Liver (tissue), 9 donors: Measurements from ENCODE around the gene TMEM63A. TPM values are rescaled to one million over a fixed set of nuclear protein-coding genes. Genes with fewer than 3 reads are reported as not detected.

Experiments used
- DNase-seq: peaks from one replicate; pipeline ENCODE4 v3.0.0-alpha.2; 2017; ENCODE audit warnings: low spot score
- H3K27ac ChIP-seq, 2 donors: one replicate each; pipeline ENCODE4 v1.7.0; 2013; ENCODE audit warnings: inconsistent platforms in 2 of 2, low read length in 2 of 2, control low read depth in 1 of 2, low read depth in 1 of 2, mild to moderate bottlenecking in 1 of 2
- H3K27me3 ChIP-seq, 4 donors: one replicate each; pipeline versions ENCODE4 v1.6.1 to v1.7.0; 2013; ENCODE audit warnings: low read length in 3 of 4, inconsistent platforms in 1 of 4, mild to moderate bottlenecking in 1 of 4, moderate library complexity in 1 of 4; ENCODE audit not compliant: control insufficient read depth in 4 of 4, insufficient read depth in 4 of 4
- H3K36me3 ChIP-seq, 4 donors: one replicate each; pipeline versions ENCODE4 v1.6.1 to v1.7.0; 2013; ENCODE audit warnings: low read length in 3 of 4, mild to moderate bottlenecking in 3 of 4, low read depth in 1 of 4, moderate library complexity in 1 of 4; ENCODE audit not compliant: control insufficient read depth in 4 of 4, insufficient read depth in 3 of 4
- H3K4me1 ChIP-seq, 4 donors: one replicate each; pipeline versions ENCODE4 v1.6.1 to v1.7.0; 2013; ENCODE audit warnings: low read length in 3 of 4, mild to moderate bottlenecking in 3 of 4, moderate library complexity in 1 of 4; ENCODE audit not compliant: control insufficient read depth in 4 of 4, insufficient read depth in 4 of 4
- H3K4me3 ChIP-seq, 3 donors: one replicate each; pipeline versions ENCODE4 v1.6.1 to v1.7.0; 2013; ENCODE audit warnings: low read length in 3 of 3, control low read depth in 1 of 3, low read depth in 1 of 3, mild to moderate bottlenecking in 1 of 3
- H3K9ac ChIP-seq, 2 donors: one replicate each; pipeline ENCODE4 v1.7.0; 2013; ENCODE audit warnings: low read length in 2 of 2, mild to moderate bottlenecking in 2 of 2, moderate library complexity in 2 of 2, control low read depth in 1 of 2, low read depth in 1 of 2
- H3K9me3 ChIP-seq, 4 donors: one replicate each; pipeline versions ENCODE4 v1.6.1 to v1.7.0; 2013; ENCODE audit warnings: low read length in 3 of 4; ENCODE audit not compliant: control insufficient read depth in 4 of 4
- ATF3 ChIP-seq: IDR thresholded peaks from 2 replicates; pipeline ENCODE4 v1.6.1; 2016; ENCODE audit warnings: antibody characterized with exemption
- CTCF ChIP-seq: fragments of 150-350 bp; IDR thresholded peaks from 2 replicates; pipeline ENCODE4 v1.5.1; 2017; ENCODE audit warnings: improper control_type of control experiment, low read depth, low read length; ENCODE audit not compliant: missing input control
- EGR1 ChIP-seq, 2 donors: IDR thresholded peaks; 2 replicates each; pipeline ENCODE4 v1.6.1; 2016 to 2018; ENCODE audit warnings: antibody characterized with exemption in 2 of 2, low read depth in 2 of 2
- FOXA1 ChIP-seq: IDR thresholded peaks from 2 replicates; pipeline ENCODE4 v1.6.1; 2016; ENCODE audit warnings: antibody characterized with exemption
- FOXA2 ChIP-seq: IDR thresholded peaks from 2 replicates; pipeline ENCODE4 v1.6.1; 2016; ENCODE audit warnings: antibody characterized with exemption
- GABPA ChIP-seq, 2 donors: IDR thresholded peaks in 1 of 2; conservative IDR thresholded peaks in 1 of 2; 2 replicates each; pipeline ENCODE4 v1.6.1; 2016; ENCODE audit warnings: antibody characterized with exemption in 2 of 2, mild to moderate bottlenecking in 1 of 2, moderate library complexity in 1 of 2
- HNF4A ChIP-seq, 2 donors: conservative IDR thresholded peaks; 2 replicates each; pipeline ENCODE4 v1.6.1; 2016; ENCODE audit warnings: antibody characterized with exemption in 2 of 2, mild to moderate bottlenecking in 2 of 2
- HNF4G ChIP-seq: IDR thresholded peaks from 2 replicates; pipeline ENCODE4 v1.6.1; 2016; ENCODE audit warnings: antibody characterized with exemption
- JUND ChIP-seq, 2 donors: IDR thresholded peaks; 2 replicates each; pipeline ENCODE4 v1.6.1; 2016; ENCODE audit warnings: antibody characterized with exemption in 2 of 2
- MAX ChIP-seq: IDR thresholded peaks from 2 replicates; pipeline ENCODE4 v1.6.1; 2016; ENCODE audit warnings: antibody characterized with exemption
- NR2F2 ChIP-seq: IDR thresholded peaks from 2 replicates; pipeline ENCODE4 v1.6.1; 2016; ENCODE audit warnings: antibody characterized with exemption
- RAD21 ChIP-seq, 2 donors: IDR thresholded peaks; 2 replicates each; pipeline ENCODE4 v1.6.1; 2016; ENCODE audit warnings: antibody characterized with exemption in 2 of 2, mild to moderate bottlenecking in 2 of 2
- REST ChIP-seq: IDR thresholded peaks from 2 replicates; pipeline ENCODE4 v1.6.1; 2016; ENCODE audit warnings: antibody characterized with exemption, mild to moderate bottlenecking
- RXRA ChIP-seq, 2 donors: IDR thresholded peaks; 2 replicates each; pipeline ENCODE4 v1.6.1; 2017 to 2018; ENCODE audit warnings: antibody characterized with exemption in 2 of 2, mild to moderate bottlenecking in 1 of 2
- SP1 ChIP-seq: IDR thresholded peaks from 2 replicates; pipeline ENCODE4 v1.6.1; 2018; ENCODE audit warnings: antibody characterized with exemption, mild to moderate bottlenecking
- YY1 ChIP-seq: IDR thresholded peaks from 2 replicates; pipeline ENCODE4 v1.6.1; 2016; ENCODE audit warnings: antibody characterized with exemption, mild to moderate bottlenecking
- ZBTB33 ChIP-seq: IDR thresholded peaks from 2 replicates; pipeline ENCODE4 v1.6.1; 2016; ENCODE audit warnings: antibody characterized with exemption
- WGBS: extraction: QIAGEN DNeasy Blood & Tissue Kit; methylation state at CpG from one replicate; pipeline ENCODE4 v1.1.7; 2013; 5-methylcytosine and 5-hydroxymethylcytosine counted together
- polyA plus RNA-seq, 2 donors: library from polyadenylated mRNA; stranded (reverse) in 1 of 2; unstranded in 1 of 2; fragments of 200-250 nt in 1 of 2; fragments of >200 nt in 1 of 2; fragmentation: Nextera tagmentation in 1 of 2; extraction: Ambion mirVana in 1 of 2; gene quantifications; one replicate each; pipeline versions ENCODE4 v1.2.1 to v1.2.3, GENCODE V29; 2013 to 2015
- total RNA-seq, 2 donors: library from RNA; depleted of rRNA; stranded (reverse); fragments of >200 nt; gene quantifications; one replicate each; pipeline ENCODE4 v1.2.3, GENCODE V29; 2014
- donor health status: healthy.
- donor health status: healthy.
- donor health status: healthy.
- donor health status: healthy.
- donor health status: healthy.

TMEM63A gene
- total and polyA plus RNA-seq, 4 donors = 9.6 to 54.0 (median 11.6) TPM

GRCh38 chr1:225882694-225883615, 775 bp upstream of the TMEM63A start:
- peaks cover 26 to 59% (median 52%) of the 10 kb centered on the region in 4 donors for H3K4me1 ChIP-seq
- 8% methylated on average over 63 of the region's 63 CpGs for WGBS
- peak; percentile 21 for TF ChIP-seq YY1
- no peak for TF ChIP-seq FOXA1
- H3K4me3 ChIP-seq = peak overlapping the region; percentile 75 to 94 (median 83)
- peak overlapping the region; percentile 79 to 90 for H3K9ac ChIP-seq
- H3K9me3 ChIP-seq = no peaks in the 10 kb centered on the region
- DNase-seq = peak; percentile 56
- H3K27ac ChIP-seq = peak overlapping the region; percentile 97 to 98
- H3K36me3 ChIP-seq = no peaks in the 10 kb centered on the region
- no peaks in the 10 kb centered on the region for H3K27me3 ChIP-seq

- Histone ChIP-seq H3K4me3 (peak overlapping the region; percentile 75 to 94 (median 83)), H3K4me1 (peaks cover 25 to 57% (median 52%) of the 10 kb centered on the region in 4 donors), H3K27ac (peak overlapping the region; percentile 97 to 98), H3K9ac (peak overlapping the region; percentile 85 to 90), H3K36me3 (peaks cover 0 to 2% (median 1%) of the 10 kb centered on the region in 4 donors), H3K27me3 (no peaks in the 10 kb centered on the region), H3K9me3 (no peaks in the 10 kb centered on the region)
- TF ChIP-seq JUND (IDR thresholded peaks at IDR 0.05) (no peak), HNF4A (conservative IDR thresholded peaks at IDR 0.05) (peak in 1 of 2 donors; percentile 16)
- WGBS = 7% methylated on average over 25 of the region's 25 CpGs
- DNase-seq = no peak
These were observed 860 bp downstream of the TMEM63A start for GRCh38 chr1:225881081-225881958.

GRCh38 chr1:225880636-225881035, 1.5 kb downstream of the TMEM63A start:
- Histone ChIP-seq H3K9me3 (no peaks in the 10 kb centered on the region), H3K9ac (peak overlapping the region; percentile 85 to 90), H3K27ac (peak overlapping the region; percentile 97 to 98), H3K4me3 (peak overlapping the region; percentile 75 to 94 (median 83)), H3K4me1 (peaks cover 22 to 56% (median 51%) of the 10 kb centered on the region in 4 donors), H3K27me3 (no peaks in the 10 kb centered on the region), H3K36me3 (peaks cover 0 to 3% (median 1%) of the 10 kb centered on the region in 4 donors)
- DNase-seq = no peak
- WGBS = 24% methylated on average over 5 of the region's 5 CpGs
- TF ChIP-seq JUND (IDR thresholded peaks at IDR 0.05) = peak in 1 of 2 donors; percentile 39
- no peak for TF ChIP-seq EGR1 (IDR thresholded peaks at IDR 0.05; ENCODE audit: low read depth in 2 of 2)
- TF ChIP-seq MAX = peak; percentile 64
- TF ChIP-seq RAD21 (IDR thresholded peaks at IDR 0.05) = peak; percentile 33 to 44
- peak; percentile 78 for TF ChIP-seq FOXA1
- peak; percentile 69 to 83 for TF ChIP-seq RXRA (IDR thresholded peaks at IDR 0.05)
- no peak for TF ChIP-seq ZBTB33
- peak; percentile 78 for TF ChIP-seq REST
- peak; percentile 87 for TF ChIP-seq FOXA2
- TF ChIP-seq HNF4A (conservative IDR thresholded peaks at IDR 0.05) = peak; percentile 83 to 96
- TF ChIP-seq SP1 = peak; percentile 76
- TF ChIP-seq NR2F2 = no peak
- TF ChIP-seq ATF3 = no peak
- peak; percentile 75 for TF ChIP-seq YY1
- TF ChIP-seq CTCF = no peak
- TF ChIP-seq GABPA (IDR thresholded peaks at IDR 0.05 in 1 of 2, conservative IDR thresholded peaks at IDR 0.05 in 1 of 2) = no peak
- peak; percentile 68 for TF ChIP-seq HNF4G
